Fibroblast of lung (primary cell): ENCODE results near the gene CCDC106. TPM values are rescaled to one million over a fixed set of nuclear protein-coding genes. Genes with fewer than 3 reads are reported as not detected.

Experiments
- DNase-seq, 2 donors: peaks; one replicate each; pipeline versions ENCODE4 v3.0.0 to v3.0.0-alpha.2; 2010; ENCODE audit warnings: low read depth in 2 of 2
- H2AFZ ChIP-seq: 2 replicates; pipeline ENCODE4 v1.5.1; 2012; ENCODE audit warnings: low read length, control low read depth, inconsistent platforms
- H3K27ac ChIP-seq: 2 replicates; pipeline ENCODE4 v1.5.1; 2011; ENCODE audit warnings: low read length, control low read depth; ENCODE audit not compliant: insufficient read depth
- H3K27me3 ChIP-seq: 2 replicates; pipeline ENCODE4 v1.5.1; 2011; ENCODE audit warnings: mild to moderate bottlenecking, low read length; ENCODE audit not compliant: control insufficient read depth, insufficient read depth
- H3K36me3 ChIP-seq: 2 replicates; pipeline ENCODE4 v1.5.1; 2011; ENCODE audit warnings: low read length; ENCODE audit not compliant: control insufficient read depth, insufficient read depth
- H3K4me1 ChIP-seq: 2 replicates; pipeline ENCODE4 v1.5.1; 2011; ENCODE audit warnings: low read length; ENCODE audit not compliant: control insufficient read depth, insufficient read depth; ENCODE audit errors: extremely low read depth
- H3K4me2 ChIP-seq: 2 replicates; pipeline ENCODE4 v1.5.1; 2011; ENCODE audit warnings: low read length, control low read depth; ENCODE audit not compliant: insufficient read depth; ENCODE audit errors: extremely low read depth
- H3K4me3 ChIP-seq, 4 experiments: fragments of 200-600 bp in 1 of 4; sonication (generic) in 1 of 4; replicated peaks in 1 of 4; 2 replicates each; pipeline ENCODE4 v1.5.1; 2011 to 2016; ENCODE audit warnings: low read length in 4 of 4, low read depth in 3 of 4, mild to moderate bottlenecking in 3 of 4, control low read depth in 2 of 4, inconsistent platforms in 1 of 4, mixed read lengths in 1 of 4; ENCODE audit not compliant: insufficient read depth in 1 of 4; ENCODE audit errors: control extremely low read depth in 1 of 4
- H3K79me2 ChIP-seq: 2 replicates; pipeline ENCODE4 v1.5.1; 2012; ENCODE audit warnings: mild to moderate bottlenecking, low read length, inconsistent platforms; ENCODE audit not compliant: control insufficient read depth, insufficient read depth
- H3K9ac ChIP-seq: 2 replicates; pipeline ENCODE4 v1.5.1; 2011; ENCODE audit warnings: mild to moderate bottlenecking, low read length, control low read depth; ENCODE audit not compliant: insufficient read depth
- H3K9me3 ChIP-seq: 2 replicates; pipeline ENCODE4 v1.5.1; 2012; ENCODE audit warnings: low read depth, low read length; ENCODE audit not compliant: control insufficient read depth, insufficient read depth
- H4K20me1 ChIP-seq: 2 replicates; pipeline ENCODE4 v1.5.1; 2011; ENCODE audit warnings: low read length; ENCODE audit not compliant: control insufficient read depth, insufficient read depth; ENCODE audit errors: extremely low read depth
- CTCF ChIP-seq, 2 donors: IDR thresholded peaks in 1 of 2; conservative IDR thresholded peaks in 1 of 2; 1 replicate in 1 of 2; 2 replicates in 1 of 2; pipeline ENCODE4 v1.5.1; 2011 to 2012; ENCODE audit warnings: low read length in 2 of 2, control low read depth in 1 of 2, inconsistent platforms in 1 of 2, low read depth in 1 of 2, mild to moderate bottlenecking in 1 of 2
- EZH2 ChIP-seq: IDR thresholded peaks from 2 replicates; pipeline ENCODE4 v1.5.1; 2012; ENCODE audit warnings: low read length, control low read depth, mild to moderate bottlenecking; ENCODE audit errors: missing control alignments
- polyA plus RNA-seq, 2 donors: library from polyadenylated mRNA; depleted of rRNA in 1 of 2; stranded (reverse) in 1 of 2; unstranded in 1 of 2; fragments of >200 nt; gene quantifications; 2 replicates each; pipeline ENCODE4 v1.2.1, GENCODE V29; 2011 to 2012; ENCODE audit warnings: missing spikeins in 1 of 2
- total RNA-seq: library from RNA; depleted of rRNA; stranded (reverse); fragments of >200 nt; gene quantifications from 2 replicates; pipeline ENCODE4 v1.2.1, GENCODE V29; 2014

Gene CCDC106
- total and polyA plus RNA-seq, 2 donors (not counting 1 experiment from before 2014, with no cell fraction given), result 4.5 to 10.2 TPM

GRCh38 chr19:55614711-55615542, 33.1 kb upstream of the CCDC106 start:
- H3K9ac ChIP-seq, result no peak overlapping the region
- H3K27me3 ChIP-seq, result no peaks in the 10 kb centered on the region
- H3K4me1 ChIP-seq, result peaks cover 3% of the 10 kb centered on the region
- peaks cover 7% of the 10 kb centered on the region for H3K79me2 ChIP-seq
- no peak overlapping the region for H3K4me3 ChIP-seq
- no peak for TF ChIP-seq EZH2
- TF ChIP-seq CTCF (conservative IDR thresholded peaks at IDR 0.05 in 1 of 2, IDR thresholded peaks at IDR 0.05 in 1 of 2; ENCODE audit: low read depth in 1 of 2, low read length in 2 of 2), result no peak
- H3K9me3 ChIP-seq, result no peaks in the 10 kb centered on the region
- DNase-seq, result no peak
- no peaks in the 10 kb centered on the region for H4K20me1 ChIP-seq
- H3K27ac ChIP-seq, result no peak overlapping the region
- H3K4me2 ChIP-seq, result no peak overlapping the region
- H3K36me3 ChIP-seq, result peaks cover 25% of the 10 kb centered on the region
- no peak overlapping the region for H2AFZ ChIP-seq

GRCh38 chr19:55615543-55616394, 32.2 kb upstream of the CCDC106 start:
- H3K79me2 ChIP-seq, result peaks cover 3% of the 10 kb centered on the region
- no peaks in the 10 kb centered on the region for H3K9me3 ChIP-seq
- TF ChIP-seq EZH2, result no peak
- no peak for TF ChIP-seq CTCF (conservative IDR thresholded peaks at IDR 0.05 in 1 of 2, IDR thresholded peaks at IDR 0.05 in 1 of 2; ENCODE audit: low read depth in 1 of 2, low read length in 2 of 2)
- peaks cover 25% of the 10 kb centered on the region for H3K36me3 ChIP-seq
- no peaks in the 10 kb centered on the region for H3K27me3 ChIP-seq
- DNase-seq, result no peak
- no peak overlapping the region for H3K9ac ChIP-seq
- H4K20me1 ChIP-seq, result no peaks in the 10 kb centered on the region
- H2AFZ ChIP-seq, result no peak overlapping the region
- H3K27ac ChIP-seq, result no peak overlapping the region
- no peak overlapping the region for H3K4me3 ChIP-seq
- no peak overlapping the region for H3K4me2 ChIP-seq
- peaks cover 3% of the 10 kb centered on the region for H3K4me1 ChIP-seq

GRCh38 chr19:55616395-55616875, 31.6 kb upstream of the CCDC106 start:
- Histone ChIP-seq H3K9ac (no peak overlapping the region), H3K4me2 (no peak overlapping the region), H4K20me1 (no peaks in the 10 kb centered on the region), H3K9me3 (no peaks in the 10 kb centered on the region), H3K36me3 (peaks cover 28% of the 10 kb centered on the region), H2AFZ (no peak overlapping the region), H3K4me3 (no peak overlapping the region), H3K27ac (no peak overlapping the region), H3K27me3 (no peaks in the 10 kb centered on the region), H3K79me2 (peaks cover 3% of the 10 kb centered on the region), H3K4me1 (peaks cover 3% of the 10 kb centered on the region)
- no peak for DNase-seq
- TF ChIP-seq CTCF (conservative IDR thresholded peaks at IDR 0.05 in 1 of 2, IDR thresholded peaks at IDR 0.05 in 1 of 2; ENCODE audit: low read depth in 1 of 2, low read length in 2 of 2) (no peak), EZH2 (no peak)
